Measurements from ENCODE around the gene LPIN2. TPM values are rescaled to one million over a fixed set of nuclear protein-coding genes. Genes with fewer than 3 reads are reported as not detected.
"Not testable (repeated sequence)": the region's sequence is repeated elsewhere in the genome, so short reads cannot be mapped to it uniquely, and the experiment has no call there.

Gene LPIN2
- polyA plus RNA-seq, 1 experiment = 27.3 TPM

GRCh38 chr18:3035635-3036034 lies 22.7 kb upstream of the LPIN2 start:
- CTCF ChIA-PET = interaction anchor here (2.0 kb wide), 1 partner anchor 27 kb away, joined by 6 read pairs; no protein-coding TSS in a partner anchor
- H3K4me3 ChIP-seq (ENCODE audit: low read depth, low read length) = no peak overlapping the region
- no peaks in the 10 kb centered on the region for H3K36me3 ChIP-seq (ENCODE audit: control insufficient read depth, insufficient read depth, low read length)
- POLR2A ChIA-PET = no interaction called here
- no peak for DNase-seq (ENCODE audit: low read depth)
- TF ChIP-seq CTCF (IDR thresholded peaks at IDR 0.05; ENCODE audit: insufficient read depth, low read depth, low read length) = no peak
- H3K27me3 ChIP-seq (ENCODE audit: control insufficient read depth, insufficient read depth, low read length) = no peaks in the 10 kb centered on the region; the same call in 1 of the 2 replicates

DNA sequence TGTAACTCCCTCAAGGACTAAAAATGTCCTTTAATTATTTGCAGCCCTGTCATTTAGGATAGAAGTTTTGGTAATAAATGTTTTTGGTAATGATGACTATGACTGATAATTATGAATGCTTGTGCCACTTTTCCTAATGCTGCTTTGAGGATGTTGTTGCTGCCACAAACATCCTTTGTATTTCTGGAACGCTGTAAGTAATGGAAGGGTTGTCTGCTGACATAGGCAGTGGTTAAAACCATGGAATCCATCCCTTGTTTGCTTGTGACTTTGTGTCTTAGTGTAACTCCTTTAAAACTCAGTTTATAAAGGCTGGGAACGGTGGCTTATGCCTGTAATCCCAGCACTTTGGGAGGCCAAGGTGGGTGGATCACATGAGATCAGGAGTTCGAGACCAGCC lies 19.8 kb upstream of the LPIN2 start:
- CTCF ChIA-PET = interaction anchor here (1.6 to 1.7 kb wide), 2 partner anchors 30 to 96 kb away, joined by 3 to 4 read pairs; no protein-coding TSS in a partner anchor
- no peak for TF ChIP-seq CTCF (IDR thresholded peaks at IDR 0.05; ENCODE audit: insufficient read depth, low read depth, low read length)
- POLR2A ChIA-PET = no interaction called here
- H3K4me3 ChIP-seq (ENCODE audit: low read depth, low read length) = no peak overlapping the region
- no peaks in the 10 kb centered on the region; the same call in 1 of the 2 replicates for H3K27me3 ChIP-seq (ENCODE audit: control insufficient read depth, insufficient read depth, low read length)
- H3K36me3 ChIP-seq (ENCODE audit: control insufficient read depth, insufficient read depth, low read length) = no peaks in the 10 kb centered on the region
- DNase-seq (ENCODE audit: low read depth) = no peak

- DNase-seq (ENCODE audit: low read depth) = no peak
- Histone ChIP-seq H3K4me3 (ENCODE audit: low read depth, low read length) (no peak overlapping the region), H3K36me3 (ENCODE audit: control insufficient read depth, insufficient read depth, low read length) (no peaks in the 10 kb centered on the region), H3K27me3 (ENCODE audit: control insufficient read depth, insufficient read depth, low read length) (no peaks in the 10 kb centered on the region; the same call in 1 of the 2 replicates)
- ChIA-PET POLR2A (interaction anchor here (0.6 kb wide), 1 partner anchor 15 kb away, joined by 8 read pairs; no protein-coding TSS in a partner anchor), CTCF (interaction anchor here (0.7 kb wide), 2 partner anchors 12 to 36 kb away, joined by 3 read pairs; no protein-coding TSS in a partner anchor)
- no peak for TF ChIP-seq CTCF (IDR thresholded peaks at IDR 0.05; ENCODE audit: insufficient read depth, low read depth, low read length)
Measured at GRCh38 chr18:3029215-3029952, 16.4 kb upstream of the LPIN2 start.

GRCh38 chr18:3028115-3028514 lies 15.2 kb upstream of the LPIN2 start:
- POLR2A ChIA-PET; H3K27me3 ChIP-seq (ENCODE audit: control insufficient read depth, insufficient read depth, low read length); DNase-seq (ENCODE audit: low read depth); H3K4me3 ChIP-seq (ENCODE audit: low read depth, low read length); H3K36me3 ChIP-seq (ENCODE audit: control insufficient read depth, insufficient read depth, low read length): not testable (repeated sequence)
- CTCF ChIA-PET = interaction anchor here (0.7 to 1.3 kb wide), 2 partner anchors 13 to 35 kb away, joined by 3 to 7 read pairs; no protein-coding TSS in a partner anchor

DNA sequence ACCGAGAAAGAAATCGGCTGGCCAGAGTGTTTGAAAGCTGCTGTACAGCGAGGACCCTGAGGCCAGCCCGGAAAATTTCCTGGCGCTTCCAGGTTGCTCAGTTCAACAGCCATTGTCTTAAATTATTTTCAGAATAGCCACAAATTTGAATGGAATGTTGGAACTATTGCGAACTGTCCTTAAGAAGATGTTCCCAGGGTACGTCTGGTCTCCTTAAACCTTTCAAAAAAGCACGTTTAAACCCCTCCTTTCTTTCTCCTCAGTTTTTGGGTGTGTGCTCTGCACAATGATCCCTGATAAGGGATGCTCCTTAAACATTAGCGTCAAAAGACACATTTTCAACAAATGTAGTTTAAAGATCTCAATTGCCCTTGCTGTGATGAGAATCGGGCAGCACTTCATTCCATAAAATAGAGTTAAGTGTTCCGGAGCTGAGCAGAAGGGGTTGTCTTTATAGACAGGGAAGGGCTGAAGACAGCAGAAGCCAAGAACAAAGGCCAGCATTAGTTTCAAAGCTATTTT lies 14.5 kb upstream of the LPIN2 start:
- no peak for TF ChIP-seq CTCF (IDR thresholded peaks at IDR 0.05; ENCODE audit: insufficient read depth, low read depth, low read length)
- CTCF ChIA-PET = interaction anchor here (0.7 to 1.3 kb wide), 3 partner anchors 12 to 94 kb away, joined by 3 to 7 read pairs (median 3); no protein-coding TSS in a partner anchor

More for the DNA sequence above, 14.5 kb upstream of the LPIN2 start:
- Histone ChIP-seq H3K4me3 (ENCODE audit: low read depth, low read length) (no peak overlapping the region), H3K36me3 (ENCODE audit: control insufficient read depth, insufficient read depth, low read length) (no peaks in the 10 kb centered on the region), H3K27me3 (ENCODE audit: control insufficient read depth, insufficient read depth, low read length) (no peaks in the 10 kb centered on the region)
- POLR2A ChIA-PET = no interaction called here
- DNase-seq (ENCODE audit: low read depth) = no peak
